Panc1 (cell line): ENCODE measurements around the gene NTF4. TPM values are rescaled to one million over a fixed set of nuclear protein-coding genes. Genes with fewer than 3 reads are reported as not detected.

ENCODE experiments used
- ATAC-seq: fragments of 200-7000 bp; cut with Tn5 transposase; 2 replicates; pipeline ENCODE4 v1.9.1; 2020; ENCODE audit warnings: mild to moderate bottlenecking, moderate library complexity
- Bru-seq: library from RNA; stranded (reverse); fragments of 400-500 nt; gene quantifications from one replicate; lab custom pipeline; 2021; lab: Mats Ljungman, UMichigan
- BruChase-seq, 2 experiments: library from RNA; stranded (reverse); fragments of 400-500 nt; gene quantifications; one replicate each; lab custom pipeline; 2021; lab: Mats Ljungman, UMichigan
- BruUV-seq: library from RNA; stranded (reverse); fragments of 400-500 nt; replicated peaks from 2 replicates; lab custom pipeline; 2021; lab: Mats Ljungman, UMichigan
- CTCF ChIA-PET: fragments of 300-600 bp; sonication (Branson Sonifier 250); formaldehyde crosslinking; loops from one replicate; lab custom pipeline; 2022; ENCODE audit warnings: antibody characterized with exemption; lab: Charles Lee
- POLR2A ChIA-PET: fragments of 300-600 bp; sonication (Branson Sonifier 250); formaldehyde crosslinking; loops from one replicate; lab custom pipeline; 2022; ENCODE audit warnings: antibody characterized with exemption; lab: Charles Lee
- DNase-seq: peaks from one replicate; pipeline ENCODE4 v3.0.0-alpha.2; 2010; ENCODE audit warnings: low read depth, low spot score
- H3K27ac ChIP-seq: 2 replicates; pipeline ENCODE4 v1.5.1; 2011; ENCODE audit warnings: mild to moderate bottlenecking, low read length, inconsistent platforms
- H3K27me3 ChIP-seq: fragments of 200-500 bp; sonication (Bioruptor generic); 2 replicates; pipeline ENCODE4 v1.6.0; 2014; ENCODE audit warnings: low read length, inconsistent platforms; ENCODE audit not compliant: control insufficient read depth, insufficient read depth
- H3K36me3 ChIP-seq: fragments of 200-500 bp; sonication (Bioruptor generic); 2 replicates; pipeline ENCODE4 v1.5.1; 2014; ENCODE audit warnings: inconsistent platforms, mild to moderate bottlenecking, low read length, moderate library complexity; ENCODE audit not compliant: control insufficient read depth, insufficient read depth
- H3K4me1 ChIP-seq: 2 replicates; pipeline ENCODE4 v1.5.1; 2011; ENCODE audit warnings: inconsistent platforms, mild to moderate bottlenecking, low read length, moderate library complexity; ENCODE audit not compliant: control insufficient read depth, insufficient read depth
- H3K4me3 ChIP-seq, 2 experiments: 2 replicates each; pipeline ENCODE4 v1.5.1; 2011 to 2012; ENCODE audit warnings: low read depth in 2 of 2, low read length in 2 of 2, mild to moderate bottlenecking in 2 of 2, inconsistent platforms in 1 of 2, moderate library complexity in 1 of 2
- H3K9me3 ChIP-seq: fragments of 200-500 bp; sonication (Bioruptor generic); 2 replicates; pipeline ENCODE4 v1.5.1; 2014; ENCODE audit warnings: low read depth, mild to moderate bottlenecking, inconsistent platforms, low read length, moderate library complexity; ENCODE audit not compliant: control insufficient read depth, insufficient read depth
- CTCF ChIP-seq: fragments of 450-650 bp; IDR thresholded peaks from 2 replicates; pipeline ENCODE4 v1.5.1; 2017; ENCODE audit warnings: mild to moderate bottlenecking
- POLR2AphosphoS5 ChIP-seq: IDR thresholded peaks from 2 replicates; pipeline ENCODE4 v1.6.1; 2012; ENCODE audit warnings: mild to moderate bottlenecking, low read depth, low read length, moderate library complexity
- REST ChIP-seq, 2 experiments: IDR thresholded peaks; 2 replicates each; pipeline ENCODE4 v1.6.1; 2011 to 2012; ENCODE audit warnings: low read depth in 2 of 2, control low read depth in 1 of 2, low read length in 1 of 2, mild to moderate bottlenecking in 1 of 2, moderate library complexity in 1 of 2; ENCODE audit not compliant: insufficient read depth in 1 of 2
- SIN3A ChIP-seq: IDR thresholded peaks from 2 replicates; pipeline ENCODE4 v1.6.1; 2012; ENCODE audit warnings: low read depth, mild to moderate bottlenecking, low read length, moderate library complexity, borderline replicate concordance; ENCODE audit not compliant: insufficient read depth
- TCF7L2 ChIP-seq: IDR thresholded peaks from 2 replicates; pipeline ENCODE4 v1.6.1; 2011; ENCODE audit warnings: mild to moderate bottlenecking, low read depth, low read length, inconsistent platforms
- in situ Hi-C: cut with HindIII; loops from 2 replicates; pipeline ENCODE4 v1.10.0; 2016; ENCODE audit warnings: low sequenced_read_pairs, low pct_unique_long_range_greater_than_20kb
- intact Hi-C: fragments of 100-400 bp; cut with micrococcal nuclease; formaldehyde crosslinking; loops from one replicate; pipeline ENCODE4 v1.10.0; 2022; ENCODE audit not compliant: unreplicated experiment
- long read RNA-seq: library from polyadenylated mRNA; unstranded; transcript quantifications from one replicate; pipeline ENCODE4 v2.0.0, GENCODE V29; 2021; ENCODE audit not compliant: unreplicated experiment
- polyA plus RNA-seq: library from polyadenylated mRNA; unstranded; fragments of >200 nt; gene quantifications from one replicate; pipeline ENCODE4 v1.2.1, GENCODE V29; 2012; ENCODE audit warnings: missing spikeins; ENCODE audit not compliant: insufficient read length
- total RNA-seq: library from RNA; stranded (reverse); gene quantifications from one replicate; pipeline ENCODE4 v1.2.1, GENCODE V29; 2021; ENCODE audit not compliant: unreplicated experiment

The NTF4 gene
- total RNA-seq = 0.39 TPM
- 0.70 TPM for polyA plus RNA-seq
- percentile 36 among the genes with signal in this experiment for Bru-seq, nascent RNA
- percentile 28 among the genes with signal in this experiment for BruChase-seq, experiment 1, labeled RNA remaining after a 2-hour chase
- percentile 24 among the genes with signal in this experiment for BruChase-seq, experiment 2, labeled RNA remaining after a 6-hour chase
- long read RNA-seq = 0 reads

GRCh38 chr19:49064768-49065611 lies at the start of gene NTF4:
TSS of gene NTF4 (minus strand) at chr19:49064818. CDS start at chr19:49061997, 2,821 bp downstream.
- peak within 1 kb of the TSS; percentile 12 to 42 for H3K4me3 ChIP-seq
- CTCF ChIA-PET = interaction anchor here (0.6 to 0.8 kb wide), 3 partner anchors 37 to 281 kb away, joined by 3 to 5 read pairs (median 3); no protein-coding TSS in a partner anchor
- ATAC-seq = peak; percentile 76
- H3K9me3 ChIP-seq = no peaks in the 10 kb centered on the region
- DNase-seq = no peak
- TF ChIP-seq REST (IDR thresholded peaks at IDR 0.05; ENCODE audit: insufficient read depth in 1 of 2, low read depth in 2 of 2, low read length in 1 of 2) = no peak
- no peak for TF ChIP-seq TCF7L2
- TF ChIP-seq CTCF = no peak
- TF ChIP-seq POLR2AphosphoS5 = no peak
- TF ChIP-seq SIN3A = no peak
- POLR2A ChIA-PET = no interaction called here
- H3K27ac ChIP-seq = no peak within 1 kb of the TSS
- H3K36me3 ChIP-seq = no peaks in the 10 kb centered on the region
- intact Hi-C loops = no loop called here
- in situ Hi-C loops = no loop called here
- peaks cover 4% of the 10 kb centered on the region; the same call in 1 of the 2 replicates for H3K4me1 ChIP-seq
- H3K27me3 ChIP-seq = no peaks in the 10 kb centered on the region
- BruUV-seq = no TSS peak

- ChIA-PET POLR2A (interaction anchor here (0.6 kb wide), 1 partner anchor 1540 kb away, joined by 5 read pairs; no protein-coding TSS in a partner anchor), CTCF (interaction anchor here (0.6 to 1.9 kb wide), 8 partner anchors 14 to 571 kb away, joined by 3 to 6 read pairs (median 3); no protein-coding TSS in a partner anchor)
- Histone ChIP-seq H3K36me3 (no peaks in the 10 kb centered on the region), H3K27ac (peak within 1 kb of the TSS; percentile 63), H3K4me3 (peak within 1 kb of the TSS; percentile 49 to 60), H3K4me1 (peaks cover 11% of the 10 kb centered on the region), H3K27me3 (no peaks in the 10 kb centered on the region), H3K9me3 (no peaks in the 10 kb centered on the region)
- ATAC-seq = peak; percentile 81
- intact Hi-C loops = no loop called here
- in situ Hi-C loops = no loop called here
- TF ChIP-seq POLR2AphosphoS5 (no peak), TCF7L2 (no peak), CTCF (peak; percentile 78; the same call in 1 of the 2 replicates), REST (IDR thresholded peaks at IDR 0.05; ENCODE audit: insufficient read depth in 1 of 2, low read depth in 2 of 2, low read length in 1 of 2) (no peak), SIN3A (no peak; the same call in 1 of the 2 replicates)
- no TSS peak for BruUV-seq
- DNase-seq = no peak
Observed at GRCh38 chr19:49113762-49114629, 49.4 kb upstream of the NTF4 start, which contains the start of gene LIN7B. TSS of gene LIN7B (plus strand) at chr19:49114370. CDS start at chr19:49114405, 35 bp downstream.
